DOHH2 (cell line): ENCODE data around the gene KIFBP.

Source experiments
- EZH2phosphoT487 ChIP-seq: fragments of 200-600 bp; sonication (generic); IDR thresholded peaks from 2 replicates; pipeline ENCODE4 v1.6.1; 2017; ENCODE audit warnings: borderline replicate concordance, mild to moderate bottlenecking, antibody characterized with exemption, low read length, moderate library complexity, mixed read lengths
- TF ChIP-seq, protein P1 (sequence below): fragments of 200-600 bp; sonication (generic); IDR thresholded peaks from one replicate; pipeline ENCODE4 v1.5.1; 2014; ENCODE audit warnings: antibody characterized with exemption, mild to moderate bottlenecking, low read depth, low read length; ENCODE audit not compliant: poor library complexity, severe bottlenecking

DNA sequence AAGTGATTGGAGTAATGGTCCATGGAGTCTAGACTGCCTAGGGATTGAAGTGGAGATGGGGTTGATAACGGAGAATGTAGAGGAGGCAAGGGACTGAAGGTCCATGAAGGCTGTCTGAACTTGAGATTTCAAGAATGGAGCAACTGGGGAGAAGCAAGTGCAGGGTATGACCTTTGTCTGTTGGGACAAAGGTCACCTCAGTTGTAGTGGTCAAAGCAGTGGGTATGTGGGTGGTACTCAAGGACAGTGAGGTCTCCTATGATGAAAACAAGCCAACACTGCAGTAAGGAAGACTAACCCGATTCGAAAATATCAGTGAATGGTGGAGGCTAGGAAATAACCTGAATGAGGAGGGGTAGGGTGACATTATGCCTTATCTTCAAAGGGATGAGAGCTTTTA lies 38.0 kb upstream of the KIFBP start:
- TF ChIP-seq, protein P1, sequence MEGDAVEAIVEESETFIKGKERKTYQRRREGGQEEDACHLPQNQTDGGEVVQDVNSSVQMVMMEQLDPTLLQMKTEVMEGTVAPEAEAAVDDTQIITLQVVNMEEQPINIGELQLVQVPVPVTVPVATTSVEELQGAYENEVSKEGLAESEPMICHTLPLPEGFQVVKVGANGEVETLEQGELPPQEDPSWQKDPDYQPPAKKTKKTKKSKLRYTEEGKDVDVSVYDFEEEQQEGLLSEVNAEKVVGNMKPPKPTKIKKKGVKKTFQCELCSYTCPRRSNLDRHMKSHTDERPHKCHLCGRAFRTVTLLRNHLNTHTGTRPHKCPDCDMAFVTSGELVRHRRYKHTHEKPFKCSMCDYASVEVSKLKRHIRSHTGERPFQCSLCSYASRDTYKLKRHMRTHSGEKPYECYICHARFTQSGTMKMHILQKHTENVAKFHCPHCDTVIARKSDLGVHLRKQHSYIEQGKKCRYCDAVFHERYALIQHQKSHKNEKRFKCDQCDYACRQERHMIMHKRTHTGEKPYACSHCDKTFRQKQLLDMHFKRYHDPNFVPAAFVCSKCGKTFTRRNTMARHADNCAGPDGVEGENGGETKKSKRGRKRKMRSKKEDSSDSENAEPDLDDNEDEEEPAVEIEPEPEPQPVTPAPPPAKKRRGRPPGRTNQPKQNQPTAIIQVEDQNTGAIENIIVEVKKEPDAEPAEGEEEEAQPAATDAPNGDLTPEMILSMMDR = no peak
- no peak for TF ChIP-seq EZH2phosphoT487
